Brain microvascular endothelial cell (primary cell): ENCODE measurements around the gene NXN.

ENCODE experiments used
- DNase-seq: peaks from one replicate; pipeline ENCODE4 v3.0.0-alpha.2; 2020
- H3K27ac ChIP-seq: fragments of 250-450 bp; sonication (Bioruptor Pico); 2 replicates; pipeline ENCODE4 v1.5.1; 2020; ENCODE audit warnings: mild to moderate bottlenecking, moderate library complexity
- H3K27me3 ChIP-seq: fragments of 250-450 bp; sonication (Bioruptor Pico); replicated peaks from 2 replicates; pipeline ENCODE4 v1.5.1; 2020; ENCODE audit warnings: mild to moderate bottlenecking
- H3K36me3 ChIP-seq: fragments of 250-450 bp; sonication (Bioruptor Pico); replicated peaks from 2 replicates; pipeline ENCODE4 v1.5.1; 2020; ENCODE audit warnings: mild to moderate bottlenecking
- H3K4me3 ChIP-seq: 2 replicates; pipeline ENCODE4 v1.5.1; 2011; ENCODE audit warnings: low read depth, mild to moderate bottlenecking, control low read depth, low read length, moderate library complexity
- in situ Hi-C: cut with HindIII; loops from 2 replicates; pipeline ENCODE4 v1.10.0; 2017; ENCODE audit warnings: low sequenced_read_pairs, low pct_ligation_motif_present
- TF ChIP-seq, protein P1 (sequence below): IDR thresholded peaks from 2 replicates; pipeline ENCODE4 v1.5.1; 2011; ENCODE audit warnings: low read depth, mild to moderate bottlenecking, moderate library complexity, low read length, control low read depth, inconsistent platforms; ENCODE audit errors: missing control alignments

The NXN gene

GRCh38 chr17:798246-798645 lies 181.3 kb downstream of the NXN start:
- no peaks in the 10 kb centered on the region for H3K36me3 ChIP-seq
- H3K27me3 ChIP-seq, result no peaks in the 10 kb centered on the region
- H3K27ac ChIP-seq, result no peak overlapping the region
- in situ Hi-C loops, result loop anchor here (25.0 kb wide), 1 partner anchor 189 kb away; the partner anchor contains the start of genes NXN and TIMM22
- TF ChIP-seq, protein P1, sequence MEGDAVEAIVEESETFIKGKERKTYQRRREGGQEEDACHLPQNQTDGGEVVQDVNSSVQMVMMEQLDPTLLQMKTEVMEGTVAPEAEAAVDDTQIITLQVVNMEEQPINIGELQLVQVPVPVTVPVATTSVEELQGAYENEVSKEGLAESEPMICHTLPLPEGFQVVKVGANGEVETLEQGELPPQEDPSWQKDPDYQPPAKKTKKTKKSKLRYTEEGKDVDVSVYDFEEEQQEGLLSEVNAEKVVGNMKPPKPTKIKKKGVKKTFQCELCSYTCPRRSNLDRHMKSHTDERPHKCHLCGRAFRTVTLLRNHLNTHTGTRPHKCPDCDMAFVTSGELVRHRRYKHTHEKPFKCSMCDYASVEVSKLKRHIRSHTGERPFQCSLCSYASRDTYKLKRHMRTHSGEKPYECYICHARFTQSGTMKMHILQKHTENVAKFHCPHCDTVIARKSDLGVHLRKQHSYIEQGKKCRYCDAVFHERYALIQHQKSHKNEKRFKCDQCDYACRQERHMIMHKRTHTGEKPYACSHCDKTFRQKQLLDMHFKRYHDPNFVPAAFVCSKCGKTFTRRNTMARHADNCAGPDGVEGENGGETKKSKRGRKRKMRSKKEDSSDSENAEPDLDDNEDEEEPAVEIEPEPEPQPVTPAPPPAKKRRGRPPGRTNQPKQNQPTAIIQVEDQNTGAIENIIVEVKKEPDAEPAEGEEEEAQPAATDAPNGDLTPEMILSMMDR, result no peak
- DNase-seq, result no peak
- no peak overlapping the region for H3K4me3 ChIP-seq

DNA sequence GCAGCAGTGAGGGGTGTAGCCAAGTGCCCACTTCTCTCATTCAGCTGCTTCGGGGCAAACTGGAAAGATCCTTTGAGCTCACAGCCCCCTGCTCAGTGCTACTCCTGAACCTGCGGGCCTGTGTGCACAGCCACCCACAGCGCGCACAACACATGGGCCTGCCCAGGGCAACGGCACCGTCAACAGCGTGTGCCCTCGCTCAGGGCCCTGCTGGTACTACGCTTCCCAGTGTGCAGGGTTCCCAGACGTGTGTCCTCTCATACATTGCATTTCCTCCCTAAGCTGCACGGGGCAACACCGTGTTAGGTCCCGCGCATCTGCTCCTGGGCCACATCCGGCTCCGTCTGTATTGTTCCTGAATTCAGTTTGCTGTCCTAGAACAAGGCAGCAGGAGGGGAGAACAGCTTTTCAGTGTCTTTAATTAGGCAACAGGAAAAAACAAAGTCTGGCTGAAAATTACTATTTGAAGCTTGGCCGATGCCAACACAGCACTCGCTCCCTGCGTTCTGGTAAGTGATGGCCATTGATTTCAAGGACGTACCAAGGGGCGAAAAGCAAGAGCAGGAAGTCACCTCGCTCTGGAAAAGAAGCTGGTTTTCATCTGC lies 182.2 kb downstream of the NXN start:
- in situ Hi-C loops, result loop anchor here (25.0 kb wide), 1 partner anchor 190 kb away; the partner anchor contains the start of genes NXN and TIMM22
- H3K27ac ChIP-seq, result no peak overlapping the region
- DNase-seq, result no peak

DNA sequence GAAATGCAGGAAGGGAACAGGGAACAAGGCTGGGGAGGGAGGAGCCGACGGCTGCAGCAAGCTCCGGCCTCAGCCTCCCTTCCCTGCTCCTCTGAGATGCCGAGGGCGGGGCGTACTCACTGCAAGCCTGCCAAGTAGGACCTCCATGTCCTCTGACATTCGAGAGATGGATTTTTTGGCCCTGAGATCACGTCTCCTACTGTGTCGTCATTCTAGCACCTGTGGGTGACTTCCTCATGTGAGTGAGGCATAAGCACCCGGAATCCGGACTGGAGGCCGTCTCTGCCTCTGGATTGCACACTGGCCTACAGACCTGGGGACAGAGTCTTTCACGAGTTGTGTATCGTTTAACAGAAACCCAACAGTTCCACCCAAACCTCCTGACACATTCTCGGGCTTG lies 183.0 kb downstream of the NXN start:
- H3K27me3 ChIP-seq, result no peaks in the 10 kb centered on the region
- H3K4me3 ChIP-seq, result no peak overlapping the region
- in situ Hi-C loops, result loop anchor here (25.0 kb wide), 1 partner anchor 191 kb away; the partner anchor contains the start of genes NXN and TIMM22
- H3K36me3 ChIP-seq, result peaks cover 11% of the 10 kb centered on the region
- DNase-seq, result no peak
- TF ChIP-seq, protein P1, result no peak
- no peak overlapping the region for H3K27ac ChIP-seq

More for the DNA sequence above, 182.2 kb downstream of the NXN start:
- Histone ChIP-seq H3K4me3 (no peak overlapping the region), H3K27me3 (no peaks in the 10 kb centered on the region), H3K36me3 (peaks cover 4% of the 10 kb centered on the region)
- TF ChIP-seq, protein P1, result no peak

GRCh38 chr17:795721-796120 lies 183.9 kb downstream of the NXN start:
- TF ChIP-seq, protein P1, result no peak
- in situ Hi-C loops, result loop anchor here (25.0 kb wide), 1 partner anchor 192 kb away; the partner anchor contains the start of genes NXN and TIMM22
- peaks cover 13% of the 10 kb centered on the region for H3K36me3 ChIP-seq

DNA sequence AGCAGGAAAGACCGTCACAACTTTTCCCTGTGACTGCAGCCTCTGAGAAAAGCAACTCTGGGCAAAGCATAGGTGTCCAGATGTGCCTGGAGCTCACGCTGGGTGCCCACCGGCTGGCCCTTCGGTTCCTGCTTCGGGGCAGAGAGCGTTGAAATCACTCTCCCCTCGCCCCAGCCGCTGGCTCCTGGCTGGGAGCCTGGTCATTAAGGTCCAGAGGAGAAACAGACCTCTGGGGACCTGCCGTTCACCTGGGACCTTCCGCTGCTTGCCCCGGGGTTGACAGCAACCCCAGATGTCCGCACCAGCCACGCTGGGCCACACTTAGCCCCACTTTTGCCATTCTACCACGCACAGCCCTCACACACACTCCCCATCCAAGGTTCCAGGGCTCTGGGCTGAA lies 184.3 kb downstream of the NXN start:
- H3K36me3 ChIP-seq, result peaks cover 13% of the 10 kb centered on the region
- TF ChIP-seq, protein P1, result no peak
- no peaks in the 10 kb centered on the region for H3K27me3 ChIP-seq
- no peak for DNase-seq
- H3K4me3 ChIP-seq, result peak overlapping the region; percentile 30
- in situ Hi-C loops, result loop anchor here (25.0 kb wide), 1 partner anchor 192 kb away; the partner anchor contains the start of genes NXN and TIMM22
- no peak overlapping the region for H3K27ac ChIP-seq

More at GRCh38 chr17:795721-796120, 183.9 kb downstream of the NXN start:
- Histone ChIP-seq H3K27ac (no peak overlapping the region), H3K27me3 (no peaks in the 10 kb centered on the region), H3K4me3 (no peak overlapping the region)
- DNase-seq, result no peak

DNA sequence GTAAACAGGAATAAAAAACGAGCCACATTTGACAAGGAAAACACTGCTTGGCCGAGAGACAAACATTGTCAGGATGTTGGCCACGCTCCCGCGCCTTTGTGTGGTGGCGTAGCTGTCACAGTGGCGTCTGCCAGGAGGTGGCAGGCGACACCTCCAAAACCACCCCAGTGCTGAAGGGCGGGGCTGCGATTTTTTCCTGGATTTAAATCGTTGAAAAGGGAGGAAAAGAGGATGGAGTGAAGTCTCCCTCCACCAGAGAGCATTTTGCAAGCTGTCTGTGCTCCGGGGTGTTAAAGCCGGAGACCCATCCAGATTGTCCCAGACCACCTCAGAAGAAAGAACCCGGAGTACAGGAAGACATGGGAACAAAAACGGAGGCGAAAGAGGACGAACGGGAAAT lies 184.7 kb downstream of the NXN start:
- in situ Hi-C loops, result loop anchor here (25.0 kb wide), 1 partner anchor 192 kb away; the partner anchor contains the start of genes NXN and TIMM22
- Histone ChIP-seq H3K4me3 (peak overlapping the region; percentile 30), H3K27ac (no peak overlapping the region), H3K27me3 (no peaks in the 10 kb centered on the region), H3K36me3 (peaks cover 13% of the 10 kb centered on the region)
- peak; percentile 60 for DNase-seq
- TF ChIP-seq, protein P1, result peak; percentile 88
